D721Med (cell line): Measurements from ENCODE around the gene LHFPL2.

Experiments used
- DNase-seq: peaks from one replicate; pipeline ENCODE4 v3.0.0; 2011; ENCODE audit warnings: low spot score; ENCODE audit not compliant: insufficient read length
- FAIRE-seq: peaks from 2 replicates; lab custom pipeline; 2011; peaks lifted over from hg19 to GRCh38; lab: Jason Lieb, UNC
- CTCF ChIP-seq: IDR thresholded peaks from 2 replicates; pipeline ENCODE4 v1.5.1; 2012; ENCODE audit warnings: mild to moderate bottlenecking, control low read depth; ENCODE audit not compliant: insufficient read depth; ENCODE audit errors: missing control alignments

Gene LHFPL2

GRCh38 chr5:78649211-78649695 is 681 bp upstream of the LHFPL2 start:
- no peak for FAIRE-seq
- no peak for DNase-seq
- TF ChIP-seq CTCF: no peak

- FAIRE-seq: no peak
- peak; percentile 1 for TF ChIP-seq CTCF
Measured at GRCh38 chr5:78647838-78648358, 674 bp downstream of the LHFPL2 start.

GRCh38 chr5:78647351-78647818 is 1.2 kb downstream of the LHFPL2 start:
- FAIRE-seq (no peak), DNase-seq (no peak)
- no peak for TF ChIP-seq CTCF

More at GRCh38 chr5:78647838-78648358, 674 bp downstream of the LHFPL2 start:
- no peak for DNase-seq

GRCh38 chr5:78644741-78645300 is 3.8 kb downstream of the LHFPL2 start:
- no peak for FAIRE-seq
- DNase-seq: no peak

GRCh38 chr5:78644129-78644528 is 4.4 kb downstream of the LHFPL2 start:
- FAIRE-seq (no peak), DNase-seq (no peak)
- TF ChIP-seq CTCF: no peak

More at GRCh38 chr5:78644741-78645300, 3.8 kb downstream of the LHFPL2 start:
- no peak for TF ChIP-seq CTCF

GRCh38 chr5:78642701-78643100 is 5.9 kb downstream of the LHFPL2 start:
- TF ChIP-seq CTCF: no peak
- DNase-seq (no peak), FAIRE-seq (no peak)
